Activated CD8-positive, alpha-beta T cell treated with anti-CD3 and anti-CD28 coated beads for 36 hours (primary cell): ENCODE data around the gene ATG9A. TPM values are rescaled to one million over a fixed set of nuclear protein-coding genes. Genes with fewer than 3 reads are reported as not detected.
A peak's percentile ranks its signal among the peaks of the same experiment; 100 is the strongest.

Experiments used
- ATAC-seq: fragments of 200-7000 bp; cut with Tn5 transposase; one replicate; pipeline ENCODE4 v1.10.0; 2021; ENCODE audit warnings: mild to moderate bottlenecking, moderate library complexity
- CTCF ChIA-PET: fragments of 350-600 bp; sonication (Branson Sonifier 250); formaldehyde crosslinking; loops from one replicate; lab custom pipeline; 2021; ENCODE audit warnings: antibody characterized with exemption; lab: Charles Lee
- POLR2A ChIA-PET: fragments of 350-600 bp; sonication (Branson Sonifier 250); formaldehyde crosslinking; loops from one replicate; lab custom pipeline; 2021; ENCODE audit warnings: antibody characterized with exemption; lab: Charles Lee
- DNase-seq: peaks from one replicate; pipeline ENCODE4 v3.0.0-alpha.2; 2020
- H3K27ac Mint-ChIP-seq: one replicate; pipeline ENCODE4 v1.8.0; 2021; ENCODE audit warnings: mild to moderate bottlenecking, mixed read lengths
- H3K27me3 Mint-ChIP-seq: one replicate; pipeline ENCODE4 v1.8.0; 2021; ENCODE audit warnings: mixed read lengths
- H3K36me3 Mint-ChIP-seq: one replicate; pipeline ENCODE4 v1.8.0; 2021; ENCODE audit warnings: low read depth, mixed read lengths
- H3K4me1 Mint-ChIP-seq: one replicate; pipeline ENCODE4 v1.8.0; 2021; ENCODE audit warnings: low read depth, mixed read lengths
- H3K4me3 Mint-ChIP-seq: one replicate; pipeline ENCODE4 v1.8.0; 2021; ENCODE audit warnings: mild to moderate bottlenecking, moderate library complexity, mixed read lengths
- H3K9me3 Mint-ChIP-seq: one replicate; pipeline ENCODE4 v1.8.0; 2021; ENCODE audit warnings: mixed read lengths
- intact Hi-C: fragments of 100-400 bp; cut with micrococcal nuclease; formaldehyde crosslinking; loops from one replicate; pipeline ENCODE4 v1.10.0; 2022
- total RNA-seq, 2 experiments: library from RNA; stranded (reverse); gene quantifications; one replicate each; pipeline ENCODE4 v1.2.3, GENCODE V29; 2021
- TF ChIP-seq, protein P1 (sequence below): fragments of 200-600 bp; IDR thresholded peaks from one replicate; pipeline ENCODE4 v1.8.0; 2022; ENCODE audit warnings: antibody characterized with exemption, mild to moderate bottlenecking

The ATG9A gene, protein sequence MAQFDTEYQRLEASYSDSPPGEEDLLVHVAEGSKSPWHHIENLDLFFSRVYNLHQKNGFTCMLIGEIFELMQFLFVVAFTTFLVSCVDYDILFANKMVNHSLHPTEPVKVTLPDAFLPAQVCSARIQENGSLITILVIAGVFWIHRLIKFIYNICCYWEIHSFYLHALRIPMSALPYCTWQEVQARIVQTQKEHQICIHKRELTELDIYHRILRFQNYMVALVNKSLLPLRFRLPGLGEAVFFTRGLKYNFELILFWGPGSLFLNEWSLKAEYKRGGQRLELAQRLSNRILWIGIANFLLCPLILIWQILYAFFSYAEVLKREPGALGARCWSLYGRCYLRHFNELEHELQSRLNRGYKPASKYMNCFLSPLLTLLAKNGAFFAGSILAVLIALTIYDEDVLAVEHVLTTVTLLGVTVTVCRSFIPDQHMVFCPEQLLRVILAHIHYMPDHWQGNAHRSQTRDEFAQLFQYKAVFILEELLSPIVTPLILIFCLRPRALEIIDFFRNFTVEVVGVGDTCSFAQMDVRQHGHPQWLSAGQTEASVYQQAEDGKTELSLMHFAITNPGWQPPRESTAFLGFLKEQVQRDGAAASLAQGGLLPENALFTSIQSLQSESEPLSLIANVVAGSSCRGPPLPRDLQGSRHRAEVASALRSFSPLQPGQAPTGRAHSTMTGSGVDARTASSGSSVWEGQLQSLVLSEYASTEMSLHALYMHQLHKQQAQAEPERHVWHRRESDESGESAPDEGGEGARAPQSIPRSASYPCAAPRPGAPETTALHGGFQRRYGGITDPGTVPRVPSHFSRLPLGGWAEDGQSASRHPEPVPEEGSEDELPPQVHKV
- 10 to 100 TPM; 54.8 to 58.7 TPM for total RNA-seq

DNA sequence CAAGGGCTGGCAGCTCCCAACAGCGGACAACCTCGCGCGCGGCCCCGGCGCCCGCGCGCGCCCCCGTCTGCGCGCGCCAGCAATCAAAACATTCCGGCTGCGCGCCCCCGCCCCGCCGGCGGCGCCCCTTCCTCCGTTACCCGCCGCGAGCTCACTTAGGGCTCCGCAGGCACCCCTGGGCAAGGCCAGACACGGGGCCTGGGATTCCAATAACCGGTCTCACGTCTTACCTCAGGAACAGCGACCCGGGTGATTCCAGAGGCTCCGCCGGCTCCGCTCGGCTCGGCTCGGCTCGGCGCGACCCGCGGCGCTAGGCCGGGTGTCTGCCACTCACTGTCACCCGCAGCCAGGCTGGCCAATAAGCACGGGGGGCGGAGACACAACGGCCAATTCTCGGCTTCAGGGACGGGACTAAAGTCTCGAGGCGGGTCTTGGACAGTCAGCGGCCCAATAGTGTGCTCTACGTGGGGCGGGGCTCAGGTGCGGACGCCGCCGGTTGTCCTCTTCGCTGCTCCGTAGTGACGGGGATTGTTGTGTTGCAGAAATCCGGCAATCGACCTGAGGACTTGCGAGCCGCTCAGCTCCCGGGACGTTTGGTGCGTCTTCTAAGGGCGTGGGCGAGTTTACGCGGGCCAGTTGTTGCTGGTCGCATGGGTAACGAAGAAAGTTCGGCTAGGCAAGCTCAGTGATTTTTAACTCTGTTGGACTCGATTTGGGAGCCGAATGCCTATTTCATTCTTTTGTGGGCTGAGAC is at the start of gene ATG9A, which contains the start of gene ANKZF1:
Gene ATG9A (minus strand): TSS at position 332 of the 754 bp plus-strand sequence. CDS start 1,612 bp downstream, outside the sequence.
Gene ANKZF1 (plus strand): TSS at position 502 of the 754 bp plus-strand sequence. CDS start 452 bp downstream, outside the sequence.
- ATAC-seq (peak; percentile 98), DNase-seq (peak; percentile 100)
- intact Hi-C loops, result loop anchor here (5.0 kb wide), 1 partner anchor 68 kb away; no protein-coding TSS in a partner anchor
- peaks cover 74% of the 10 kb centered on the region for H3K36me3 Mint-ChIP-seq
- H3K4me1 Mint-ChIP-seq, result peaks cover 39% of the 10 kb centered on the region
- peak within 1 kb of the TSS; percentile 95 for H3K4me3 Mint-ChIP-seq
- H3K27ac Mint-ChIP-seq, result peak within 1 kb of the TSS; percentile 97
- ChIA-PET CTCF (interaction anchor here (0.8 to 3.0 kb wide), 16 partner anchors 10 to 249 kb away, joined by 3 to 15 read pairs (median 5); partner anchors contain the start of genes ABCB6, CNPPD1, DNAJB2 and GLB1L), POLR2A (interaction anchor here (0.6 to 9.9 kb wide), 17 partner anchors 11 to 570 kb away, joined by 3 to 239 read pairs (median 4); partner anchors contain the start of genes ABCB6, BCS1L, CNPPD1 and DNAJB2)
- no peaks in the 10 kb centered on the region for H3K27me3 Mint-ChIP-seq
- H3K9me3 Mint-ChIP-seq, result no peaks in the 10 kb centered on the region
- TF ChIP-seq, protein P1, sequence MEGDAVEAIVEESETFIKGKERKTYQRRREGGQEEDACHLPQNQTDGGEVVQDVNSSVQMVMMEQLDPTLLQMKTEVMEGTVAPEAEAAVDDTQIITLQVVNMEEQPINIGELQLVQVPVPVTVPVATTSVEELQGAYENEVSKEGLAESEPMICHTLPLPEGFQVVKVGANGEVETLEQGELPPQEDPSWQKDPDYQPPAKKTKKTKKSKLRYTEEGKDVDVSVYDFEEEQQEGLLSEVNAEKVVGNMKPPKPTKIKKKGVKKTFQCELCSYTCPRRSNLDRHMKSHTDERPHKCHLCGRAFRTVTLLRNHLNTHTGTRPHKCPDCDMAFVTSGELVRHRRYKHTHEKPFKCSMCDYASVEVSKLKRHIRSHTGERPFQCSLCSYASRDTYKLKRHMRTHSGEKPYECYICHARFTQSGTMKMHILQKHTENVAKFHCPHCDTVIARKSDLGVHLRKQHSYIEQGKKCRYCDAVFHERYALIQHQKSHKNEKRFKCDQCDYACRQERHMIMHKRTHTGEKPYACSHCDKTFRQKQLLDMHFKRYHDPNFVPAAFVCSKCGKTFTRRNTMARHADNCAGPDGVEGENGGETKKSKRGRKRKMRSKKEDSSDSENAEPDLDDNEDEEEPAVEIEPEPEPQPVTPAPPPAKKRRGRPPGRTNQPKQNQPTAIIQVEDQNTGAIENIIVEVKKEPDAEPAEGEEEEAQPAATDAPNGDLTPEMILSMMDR, result no peak

DNA sequence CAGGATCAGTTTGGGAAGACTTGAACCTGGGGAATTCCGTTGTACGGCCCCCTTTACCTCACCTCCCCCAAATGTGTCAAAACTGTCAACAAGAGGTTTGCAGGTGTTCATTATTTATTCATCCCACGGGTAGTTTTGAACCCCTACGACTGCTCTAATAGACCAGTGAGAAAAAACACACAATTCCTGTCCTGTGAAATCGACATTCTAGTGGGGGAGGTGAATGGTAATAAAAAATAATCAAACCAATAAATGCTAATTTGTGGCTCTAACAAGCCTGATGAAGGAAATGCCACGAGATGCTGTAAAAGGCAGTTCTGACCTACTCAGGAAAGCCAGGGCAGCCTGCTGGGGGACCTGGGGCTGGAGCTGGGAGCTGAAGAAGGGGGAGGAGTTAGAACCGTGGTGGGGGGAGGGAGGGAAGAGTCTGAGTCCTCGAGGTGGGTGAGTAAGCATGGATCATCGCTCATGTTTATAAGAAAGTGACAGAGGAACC is 49.3 kb upstream of the ATG9A start:
- Mint-ChIP-seq H3K4me3 (peak overlapping the region; percentile 80), H3K36me3 (peaks cover 34% of the 10 kb centered on the region), H3K9me3 (no peaks in the 10 kb centered on the region), H3K27me3 (no peaks in the 10 kb centered on the region), H3K4me1 (peaks cover 46% of the 10 kb centered on the region), H3K27ac (peak overlapping the region; percentile 95)
- ATAC-seq (no peak), DNase-seq (no peak)
- CTCF ChIA-PET, result interaction anchor here (0.7 to 15.5 kb wide), 15 partner anchors 8 to 119 kb away, joined by 3 to 336 read pairs (median 4); partner anchors contain the start of genes ANKZF1, ATG9A, CNPPD1 and DNPEP
- POLR2A ChIA-PET, result interaction anchor here (0.6 to 5.9 kb wide), 12 partner anchors 15 to 73 kb away, joined by 3 to 63 read pairs (median 4); partner anchors contain the start of genes ABCB6, ANKZF1, ATG9A and GLB1L
- intact Hi-C loops, result loop anchor here (2.0 kb wide), 2 partner anchors 16 to 24 kb away; no protein-coding TSS in a partner anchor
- TF ChIP-seq, protein P1, result no peak

DNA sequence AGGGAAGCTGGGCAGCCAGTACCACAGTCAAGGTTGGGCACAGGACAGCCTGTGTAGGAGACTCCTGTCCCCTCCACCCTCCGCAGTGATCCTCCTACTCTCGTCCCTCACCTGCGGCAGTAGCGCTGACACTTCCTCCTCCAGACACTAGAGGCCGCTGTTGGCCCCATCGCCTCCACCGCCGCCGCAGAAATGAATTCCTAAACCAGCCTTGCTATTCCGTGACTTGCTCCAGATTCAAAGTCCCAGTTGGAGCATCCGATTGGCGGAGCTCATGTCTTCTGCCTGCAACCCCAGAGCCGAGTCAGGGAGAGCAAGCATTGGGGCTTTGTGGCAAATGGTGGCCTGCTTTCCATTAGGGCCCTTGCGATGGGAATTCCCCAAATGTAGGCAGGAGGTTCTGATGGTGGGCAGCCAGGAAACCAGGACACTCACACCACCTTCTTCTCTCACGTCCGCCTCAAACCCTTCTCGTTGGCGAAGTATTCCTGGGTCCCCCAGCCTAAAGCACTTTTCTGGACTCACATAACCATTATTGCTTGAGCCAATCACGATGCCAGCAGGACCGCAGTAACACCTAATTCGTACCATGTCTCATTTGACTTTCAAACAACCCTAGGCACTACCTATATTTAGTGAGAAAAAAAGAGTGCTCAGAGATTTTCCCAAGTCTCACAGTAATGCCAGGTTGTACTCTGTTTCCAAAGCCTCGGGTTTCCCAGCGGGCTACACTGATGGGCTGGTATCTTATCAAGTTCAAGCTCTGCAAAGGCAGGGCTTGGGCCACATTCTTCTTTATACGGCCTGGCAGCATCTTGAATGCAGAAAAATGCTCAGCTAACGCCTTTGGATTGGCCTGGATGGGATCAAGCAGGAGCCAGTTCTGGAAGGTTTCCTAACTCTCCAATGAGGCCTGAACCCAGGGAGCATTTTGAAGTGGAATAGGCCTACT is 48.5 kb upstream of the ATG9A start:
- H3K4me3 Mint-ChIP-seq, result peak overlapping the region; percentile 80
- ChIA-PET CTCF (interaction anchor here (0.7 to 15.5 kb wide), 26 partner anchors 9 to 121 kb away, joined by 3 to 336 read pairs (median 5); partner anchors contain the start of genes ABCB6, ANKZF1, ATG9A and CNPPD1), POLR2A (interaction anchor here (0.7 to 5.9 kb wide), 13 partner anchors 16 to 72 kb away, joined by 3 to 63 read pairs (median 3); partner anchors contain the start of genes ABCB6, ANKZF1, ATG9A and GLB1L)
- no peaks in the 10 kb centered on the region for H3K9me3 Mint-ChIP-seq
- no peaks in the 10 kb centered on the region for H3K27me3 Mint-ChIP-seq
- peaks cover 27% of the 10 kb centered on the region for H3K36me3 Mint-ChIP-seq
- peaks cover 44% of the 10 kb centered on the region for H3K4me1 Mint-ChIP-seq
- TF ChIP-seq, protein P1, result peak; percentile 100
- peak overlapping the region; percentile 95 for H3K27ac Mint-ChIP-seq
- peak; percentile 80 for DNase-seq
- ATAC-seq, result peak; percentile 11
- intact Hi-C loops, result loop anchor here (2.0 kb wide), 2 partner anchors 17 to 23 kb away; no protein-coding TSS in a partner anchor
